Motor neuron (in vitro differentiated cells): ENCODE data around the gene SLC48A1. TPM values are rescaled to one million over a fixed set of nuclear protein-coding genes. Genes with fewer than 3 reads are reported as not detected.

ENCODE experiments used
- ATAC-seq, 8 experiments: fragments of 200-7000 bp; cut with Tn5 transposase; replicated peaks in 6 of 8; 2 replicates each; pipeline ENCODE4 v1.8.0; 2021; ENCODE audit warnings: mild to moderate bottlenecking in 8 of 8, moderate library complexity in 8 of 8
- H3K27ac ChIP-seq, 2 donors: fragments of 250-450 bp; sonication (Bioruptor Pico); 2 replicates each; pipeline ENCODE4 v1.9.0; 2021; ENCODE audit warnings: antibody characterized with exemption in 2 of 2, mild to moderate bottlenecking in 2 of 2, moderate library complexity in 1 of 2
- H3K4me1 ChIP-seq, 2 donors: fragments of 250-450 bp; sonication (Bioruptor Pico); replicated peaks in 1 of 2; 2 replicates each; pipeline ENCODE4 v1.6.1; 2021; ENCODE audit warnings: antibody characterized with exemption in 2 of 2, mild to moderate bottlenecking in 2 of 2, moderate library complexity in 1 of 2
- H3K4me3 ChIP-seq, 5 donors: fragments of 250-450 bp; sonication (Bioruptor Pico); 2 replicates each; pipeline ENCODE4 v1.9.0; 2021; ENCODE audit warnings: antibody characterized with exemption in 5 of 5, mild to moderate bottlenecking in 5 of 5, moderate library complexity in 4 of 5
- WGBS, 10 experiments: fragments of 450-650 bp; shearing (Covaris generic); methylation state at CpG; one replicate each; pipeline ENCODE4 v1.0.0; 2022; 5-methylcytosine and 5-hydroxymethylcytosine counted together
- in situ Hi-C, 9 experiments: fragments of 400-800 bp; cut with MboI; loops; one replicate each; pipeline ENCODE4 v1.15.0; 2021; ENCODE audit warnings: low sequenced_read_pairs in 9 of 9, low pct_unique_long_range_greater_than_20kb in 2 of 9; ENCODE audit not compliant: unreplicated experiment in 9 of 9
- total RNA-seq, 8 experiments: library from RNA; unstranded; fragments of 300-600 nt; gene quantifications; 2 replicates each; pipeline versions ENCODE4 v1.2.3 to v1.2.4, GENCODE V29; 2022

The SLC48A1 gene
- total RNA-seq, 8 experiments from 2014 or later = 6.9 to 25.0 (median 10.6) TPM

- no peak overlapping the region for H3K27ac ChIP-seq
- in situ Hi-C loops = loop anchor here in 2 of 9 experiments (10.0 kb wide), 1 partner anchor 61 kb away; no protein-coding TSS in a partner anchor
- H3K4me3 ChIP-seq = no peak overlapping the region
- no peak for ATAC-seq
- 46 to 90% (median 85%) methylated on average over 2 to 5 of the region's 10 CpGs; no CpG with 5 or more reads in 3 of the 10 experiments for WGBS, 10 experiments
- peaks cover 5 to 6% of the 10 kb centered on the region in 2 donors for H3K4me1 ChIP-seq
These were observed 2.3 kb downstream of the SLC48A1 start for GRCh38 chr12:47775100-47775911.

- ATAC-seq = no peak
- Histone ChIP-seq H3K4me3 (no peak overlapping the region), H3K4me1 (peaks cover 5% of the 10 kb centered on the region in 2 donors), H3K27ac (no peak overlapping the region)
- in situ Hi-C loops = loop anchor here in 2 of 9 experiments (10.0 kb wide), 1 partner anchor 62 kb away; no protein-coding TSS in a partner anchor
- WGBS, 10 experiments = 0 to 100% (median 50%) methylated on average over 1 to 4 of the region's 5 CpGs; no CpG with 5 or more reads in 4 of the 10 experiments
These were observed 3.6 kb downstream of the SLC48A1 start for GRCh38 chr12:47776471-47777143.

- no peak overlapping the region for H3K27ac ChIP-seq
- no peak for ATAC-seq
- H3K4me1 ChIP-seq = peaks cover 5% of the 10 kb centered on the region in 2 donors
- WGBS, 10 experiments = no CpG with 5 or more reads among the region's 1 CpG
- in situ Hi-C loops = loop anchor here in 2 of 9 experiments (10.0 kb wide), 1 partner anchor 62 kb away; no protein-coding TSS in a partner anchor
- no peak overlapping the region for H3K4me3 ChIP-seq
These were observed 4.1 kb downstream of the SLC48A1 start for GRCh38 chr12:47777151-47777550.

DNA sequence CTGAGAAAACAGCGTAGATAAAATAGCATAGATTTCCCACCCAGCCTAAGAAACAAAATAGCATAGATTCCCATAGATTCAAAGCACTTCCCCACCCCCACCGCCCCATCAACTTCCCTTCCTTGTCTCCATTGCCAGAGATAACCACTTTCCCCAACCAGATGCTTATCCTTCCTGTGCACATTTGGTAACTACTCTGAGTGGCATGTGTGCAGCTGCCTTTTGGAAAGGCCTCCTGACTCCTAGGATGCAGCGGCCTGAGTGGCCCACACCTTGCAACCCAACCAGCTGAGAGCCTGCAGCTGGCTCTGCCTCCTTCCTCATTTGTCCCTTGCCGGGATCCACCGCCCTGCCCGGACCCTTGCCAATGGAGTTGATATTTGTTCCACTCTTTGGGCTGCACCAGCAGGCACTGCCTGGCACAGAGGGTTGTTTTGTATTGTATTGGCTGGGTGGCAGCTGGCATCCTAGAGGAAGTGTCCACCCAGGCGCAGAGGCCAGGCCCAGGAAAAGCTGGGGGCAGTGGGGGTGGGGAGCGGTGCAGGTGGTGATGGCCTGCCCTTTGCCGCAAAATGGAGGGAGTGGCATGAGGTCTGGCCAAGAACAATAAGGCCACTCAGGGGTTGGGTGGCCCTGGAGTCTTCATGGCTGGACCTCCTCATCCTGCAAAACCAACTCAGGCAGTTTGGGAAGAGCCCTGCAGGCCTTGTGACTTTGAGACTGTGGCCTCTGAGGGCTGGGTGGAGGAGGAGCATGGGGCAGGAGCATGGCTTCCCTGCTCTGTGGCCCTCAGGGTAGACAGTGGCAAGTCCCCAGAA is 4.9 kb downstream of the SLC48A1 start:
- Histone ChIP-seq H3K4me1 (peaks cover 5% of the 10 kb centered on the region in 2 donors), H3K27ac (no peak overlapping the region), H3K4me3 (no peak overlapping the region)
- 82 to 94% (median 87%) methylated on average over 3 to 5 of the region's 9 CpGs; no CpG with 5 or more reads in 7 of the 10 experiments for WGBS, 10 experiments
- ATAC-seq = no peak
- in situ Hi-C loops = loop anchor here in 2 of 9 experiments (10.0 kb wide), 1 partner anchor 63 kb away; no protein-coding TSS in a partner anchor

DNA sequence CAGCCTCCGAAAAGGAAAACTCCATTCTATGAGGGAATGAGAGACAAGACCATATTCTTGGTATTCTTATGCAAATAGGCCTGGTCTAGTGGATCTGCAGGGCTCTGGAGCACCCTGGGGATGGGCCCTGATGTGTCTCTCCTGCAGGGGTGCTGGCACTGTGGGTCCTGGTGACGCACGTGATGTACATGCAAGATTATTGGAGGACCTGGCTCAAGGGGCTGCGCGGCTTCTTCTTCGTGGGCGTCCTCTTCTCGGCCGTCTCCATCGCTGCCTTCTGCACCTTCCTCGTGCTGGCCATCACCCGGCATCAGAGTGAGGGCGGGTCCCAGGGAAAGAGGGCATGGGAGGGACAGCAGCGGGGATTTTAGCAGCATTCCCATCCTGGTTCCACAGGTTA is 5.8 kb downstream of the SLC48A1 start:
- Histone ChIP-seq H3K4me3 (no peak overlapping the region), H3K27ac (no peak overlapping the region), H3K4me1 (peaks cover 5% of the 10 kb centered on the region in 2 donors)
- in situ Hi-C loops = loop anchor here in 2 of 9 experiments (10.0 kb wide), 1 partner anchor 64 kb away; no protein-coding TSS in a partner anchor
- 20 to 67% (median 60%) methylated on average over 1 to 5 of the region's 14 CpGs; no CpG with 5 or more reads in 3 of the 10 experiments for WGBS, 10 experiments
- peak; percentile 3 to 56 (median 48) for ATAC-seq

DNA sequence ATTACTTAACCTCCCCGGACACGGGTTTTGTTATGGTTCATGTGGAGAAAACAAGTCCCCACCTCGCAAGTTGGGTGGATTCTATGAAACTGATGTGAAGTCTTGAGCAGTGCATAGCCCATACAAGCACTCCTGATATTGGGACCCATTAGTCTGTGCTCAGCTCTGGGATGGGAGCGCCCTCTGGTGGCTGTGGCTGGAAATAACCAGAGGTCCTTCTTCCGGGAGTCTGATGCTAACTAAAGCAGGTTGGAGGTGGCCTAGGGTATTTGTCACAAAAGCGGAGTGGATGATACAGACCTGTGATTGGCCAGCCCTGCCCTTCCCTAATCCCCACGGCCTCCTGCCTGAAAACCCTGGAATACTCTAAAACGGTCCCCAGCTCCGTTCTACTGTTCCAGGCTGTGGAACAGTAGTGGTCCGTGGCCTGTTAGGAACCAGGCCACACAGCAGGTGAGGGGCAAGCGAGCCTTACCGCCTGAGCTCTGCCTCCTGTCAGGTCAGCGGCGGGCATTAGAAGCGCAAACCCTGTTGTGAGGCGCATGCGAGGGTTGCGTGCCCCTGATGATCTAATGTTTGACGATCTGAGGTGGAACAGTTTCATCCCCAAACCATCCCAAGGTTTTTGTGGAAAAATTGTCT is 6.4 kb downstream of the SLC48A1 start:
- 0 to 34% (median 19%) methylated on average over 2 to 10 of the region's 19 CpGs; no CpG with 5 or more reads in 5 of the 10 experiments for WGBS, 10 experiments
- in situ Hi-C loops = loop anchor here in 2 of 9 experiments (10.0 kb wide), 1 partner anchor 65 kb away; no protein-coding TSS in a partner anchor
- Histone ChIP-seq H3K4me3 (no peak overlapping the region), H3K27ac (no peak overlapping the region), H3K4me1 (peaks cover 0 to 5% of the 10 kb centered on the region in 2 donors)
- ATAC-seq = peak; percentile 66 to 92 (median 92)

GRCh38 chr12:47779943-47780504 is 7.0 kb downstream of the SLC48A1 start:
- in situ Hi-C loops = loop anchor here in 2 of 9 experiments (10.0 kb wide), 1 partner anchor 65 kb away; no protein-coding TSS in a partner anchor
- peaks cover 0 to 5% of the 10 kb centered on the region in 2 donors for H3K4me1 ChIP-seq
- WGBS, 10 experiments = 39 to 100% (median 60%) methylated on average over 1 to 8 of the region's 11 CpGs; no CpG with 5 or more reads in 5 of the 10 experiments
- no peak for ATAC-seq
- H3K4me3 ChIP-seq = no peak overlapping the region
- no peak overlapping the region for H3K27ac ChIP-seq

DNA sequence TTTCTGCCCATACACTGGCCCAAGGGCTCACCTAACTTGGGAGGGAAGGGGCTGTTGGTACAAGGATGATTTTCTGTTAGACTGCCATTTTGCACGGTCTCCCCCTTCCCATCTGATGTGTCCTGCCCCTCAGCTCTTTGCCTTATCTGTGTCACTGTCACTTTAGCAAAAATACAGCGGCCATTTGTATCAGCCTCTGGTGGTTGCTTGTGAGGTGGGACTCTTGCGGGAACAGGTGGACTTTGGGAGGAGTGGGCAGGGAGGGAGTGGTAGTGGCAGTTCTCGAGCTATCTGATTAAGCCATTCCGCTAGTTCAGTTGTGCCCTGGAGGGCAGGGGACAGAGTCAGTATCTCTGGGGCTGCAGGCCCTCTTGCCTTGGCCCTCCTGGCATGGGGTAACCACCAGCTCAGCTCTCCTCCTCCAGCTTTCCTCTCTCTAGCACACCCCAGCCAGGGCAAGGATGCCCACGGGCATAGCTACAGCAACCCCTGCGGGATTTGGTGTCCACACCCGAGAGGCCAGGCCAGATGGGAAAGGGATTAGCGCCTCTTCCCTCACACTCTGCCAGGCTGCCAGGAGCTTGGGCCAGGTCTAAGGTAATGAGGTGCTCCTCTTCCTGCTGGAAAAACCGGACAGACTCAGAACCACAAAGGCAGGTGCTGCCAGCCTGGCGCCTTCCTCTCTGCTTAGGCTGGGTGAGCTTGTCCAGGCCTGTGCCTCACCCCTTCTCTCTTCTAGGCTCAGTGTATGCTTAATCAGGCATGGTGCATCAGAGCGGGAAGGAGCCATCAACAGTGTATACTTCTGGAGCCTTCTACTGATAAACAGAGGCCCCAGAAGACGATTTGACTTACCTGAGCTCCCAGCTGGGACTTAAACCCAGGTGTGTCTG is 8.7 kb downstream of the SLC48A1 start:
- no peak overlapping the region for H3K27ac ChIP-seq
- in situ Hi-C loops = no loop called here
- H3K4me3 ChIP-seq = no peak overlapping the region
- peak in 2 of 8 experiments; percentile 8 to 41 for ATAC-seq
- peaks cover 0 to 5% of the 10 kb centered on the region in 2 donors for H3K4me1 ChIP-seq
- WGBS, 10 experiments = 59 to 97% (median 81%) methylated on average over 1 to 9 of the region's 13 CpGs; no CpG with 5 or more reads in 2 of the 10 experiments

GRCh38 chr12:47782372-47782770 is 9.3 kb downstream of the SLC48A1 start:
- no peak for ATAC-seq
- Histone ChIP-seq H3K27ac (no peak overlapping the region), H3K4me1 (peaks cover 0 to 5% of the 10 kb centered on the region in 2 donors), H3K4me3 (no peak overlapping the region)
- 83 to 100% (median 89%) methylated on average over 1 to 4 of the region's 8 CpGs; no CpG with 5 or more reads in 6 of the 10 experiments for WGBS, 10 experiments
- in situ Hi-C loops = no loop called here

- WGBS, 10 experiments = 70 to 93% (median 92%) methylated on average over 2 to 5 of the region's 17 CpGs; no CpG with 5 or more reads in 6 of the 10 experiments
- no peak for ATAC-seq
- in situ Hi-C loops = no loop called here
These were observed 10.2 kb downstream of the SLC48A1 start for GRCh38 chr12:47783024-47783755.

More at GRCh38 chr12:47783024-47783755, 10.2 kb downstream of the SLC48A1 start:
- no peak overlapping the region for H3K4me3 ChIP-seq
- peaks cover 0 to 5% of the 10 kb centered on the region in 2 donors for H3K4me1 ChIP-seq
- no peak overlapping the region for H3K27ac ChIP-seq
